ENCODE measurements around the gene GRAMD1A. TPM values are rescaled to one million over a fixed set of nuclear protein-coding genes. Genes with fewer than 3 reads are reported as not detected.

GRAMD1A gene
- polyA plus RNA-seq, 1 donor from 2014 or later = 19.0 TPM

GRCh38 chr19:35021596-35021995 lies 21.5 kb downstream of the GRAMD1A start:
- no peak overlapping the region for H3K4me3 ChIP-seq (ENCODE audit: low read length)

DNA sequence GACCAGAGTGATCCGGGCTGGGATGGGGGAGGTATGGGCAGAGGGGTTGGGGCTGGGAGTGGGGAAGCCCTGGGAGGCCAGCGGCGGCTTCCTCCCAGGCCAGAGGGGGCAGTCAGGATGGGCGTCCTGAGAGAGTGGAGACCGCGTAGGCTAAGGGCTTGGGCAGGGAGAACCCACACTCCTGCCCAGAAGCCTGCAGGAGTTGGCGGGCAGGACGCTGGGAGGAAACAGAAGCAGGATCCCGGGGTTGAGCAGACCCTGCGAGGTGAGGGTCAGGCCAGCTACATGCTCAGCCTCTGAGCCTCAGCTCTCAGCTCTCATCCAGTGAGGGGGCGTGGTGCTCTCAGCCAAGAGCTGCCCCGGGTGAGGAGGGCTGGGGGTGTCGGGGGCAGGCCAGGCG lies 22.3 kb downstream of the GRAMD1A start:
- Histone ChIP-seq H3K4me2 (ENCODE audit: low read length) (no peak overlapping the region), H3K27ac (ENCODE audit: low read length) (no peak overlapping the region), H3K79me2 (replicated peaks; ENCODE audit: insufficient read depth, low read length) (no peaks in the 10 kb centered on the region), H3K9me2 (ENCODE audit: insufficient read depth, low read length) (no peaks in the 10 kb centered on the region), H3K9ac (ENCODE audit: low read length) (no peak overlapping the region), H4K20me1 (ENCODE audit: insufficient read depth) (no peaks in the 10 kb centered on the region), H3K36me3 (ENCODE audit: insufficient read depth, low read length) (no peaks in the 10 kb centered on the region), H2AFZ (ENCODE audit: low read depth, low read length) (no peak overlapping the region), H3K4me3 (ENCODE audit: low read length) (no peak overlapping the region), H3K9me3 (ENCODE audit: low read length) (no peaks in the 10 kb centered on the region), H3F3A (ENCODE audit: insufficient read depth, low read length, poor library complexity, severe bottlenecking) (no peaks in the 10 kb centered on the region), H3K27me3 (ENCODE audit: insufficient read depth, low read depth, low read length) (no peaks in the 10 kb centered on the region)
- TF ChIP-seq, protein P1, sequence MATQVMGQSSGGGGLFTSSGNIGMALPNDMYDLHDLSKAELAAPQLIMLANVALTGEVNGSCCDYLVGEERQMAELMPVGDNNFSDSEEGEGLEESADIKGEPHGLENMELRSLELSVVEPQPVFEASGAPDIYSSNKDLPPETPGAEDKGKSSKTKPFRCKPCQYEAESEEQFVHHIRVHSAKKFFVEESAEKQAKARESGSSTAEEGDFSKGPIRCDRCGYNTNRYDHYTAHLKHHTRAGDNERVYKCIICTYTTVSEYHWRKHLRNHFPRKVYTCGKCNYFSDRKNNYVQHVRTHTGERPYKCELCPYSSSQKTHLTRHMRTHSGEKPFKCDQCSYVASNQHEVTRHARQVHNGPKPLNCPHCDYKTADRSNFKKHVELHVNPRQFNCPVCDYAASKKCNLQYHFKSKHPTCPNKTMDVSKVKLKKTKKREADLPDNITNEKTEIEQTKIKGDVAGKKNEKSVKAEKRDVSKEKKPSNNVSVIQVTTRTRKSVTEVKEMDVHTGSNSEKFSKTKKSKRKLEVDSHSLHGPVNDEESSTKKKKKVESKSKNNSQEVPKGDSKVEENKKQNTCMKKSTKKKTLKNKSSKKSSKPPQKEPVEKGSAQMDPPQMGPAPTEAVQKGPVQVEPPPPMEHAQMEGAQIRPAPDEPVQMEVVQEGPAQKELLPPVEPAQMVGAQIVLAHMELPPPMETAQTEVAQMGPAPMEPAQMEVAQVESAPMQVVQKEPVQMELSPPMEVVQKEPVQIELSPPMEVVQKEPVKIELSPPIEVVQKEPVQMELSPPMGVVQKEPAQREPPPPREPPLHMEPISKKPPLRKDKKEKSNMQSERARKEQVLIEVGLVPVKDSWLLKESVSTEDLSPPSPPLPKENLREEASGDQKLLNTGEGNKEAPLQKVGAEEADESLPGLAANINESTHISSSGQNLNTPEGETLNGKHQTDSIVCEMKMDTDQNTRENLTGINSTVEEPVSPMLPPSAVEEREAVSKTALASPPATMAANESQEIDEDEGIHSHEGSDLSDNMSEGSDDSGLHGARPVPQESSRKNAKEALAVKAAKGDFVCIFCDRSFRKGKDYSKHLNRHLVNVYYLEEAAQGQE (IDR thresholded peaks at IDR 0.05; ENCODE audit: borderline replicate concordance) = no peak
- no peak for TF ChIP-seq EZH2 (IDR thresholded peaks at IDR 0.05; ENCODE audit: borderline replicate concordance, insufficient read depth, low read length, poor library complexity, severe bottlenecking)
- TF ChIP-seq, protein P2, sequence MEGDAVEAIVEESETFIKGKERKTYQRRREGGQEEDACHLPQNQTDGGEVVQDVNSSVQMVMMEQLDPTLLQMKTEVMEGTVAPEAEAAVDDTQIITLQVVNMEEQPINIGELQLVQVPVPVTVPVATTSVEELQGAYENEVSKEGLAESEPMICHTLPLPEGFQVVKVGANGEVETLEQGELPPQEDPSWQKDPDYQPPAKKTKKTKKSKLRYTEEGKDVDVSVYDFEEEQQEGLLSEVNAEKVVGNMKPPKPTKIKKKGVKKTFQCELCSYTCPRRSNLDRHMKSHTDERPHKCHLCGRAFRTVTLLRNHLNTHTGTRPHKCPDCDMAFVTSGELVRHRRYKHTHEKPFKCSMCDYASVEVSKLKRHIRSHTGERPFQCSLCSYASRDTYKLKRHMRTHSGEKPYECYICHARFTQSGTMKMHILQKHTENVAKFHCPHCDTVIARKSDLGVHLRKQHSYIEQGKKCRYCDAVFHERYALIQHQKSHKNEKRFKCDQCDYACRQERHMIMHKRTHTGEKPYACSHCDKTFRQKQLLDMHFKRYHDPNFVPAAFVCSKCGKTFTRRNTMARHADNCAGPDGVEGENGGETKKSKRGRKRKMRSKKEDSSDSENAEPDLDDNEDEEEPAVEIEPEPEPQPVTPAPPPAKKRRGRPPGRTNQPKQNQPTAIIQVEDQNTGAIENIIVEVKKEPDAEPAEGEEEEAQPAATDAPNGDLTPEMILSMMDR (IDR thresholded peaks at IDR 0.05; ENCODE audit: poor library complexity, severe bottlenecking) = no peak
- no peak for TF ChIP-seq TAF1 (IDR thresholded peaks at IDR 0.05; ENCODE audit: low read depth)
- no peak for TF ChIP-seq EP300 (conservative IDR thresholded peaks at IDR 0.05; ENCODE audit: poor library complexity, severe bottlenecking)
- TF ChIP-seq SMC3 (conservative IDR thresholded peaks at IDR 0.05; ENCODE audit: poor library complexity) = no peak
- no peak for TF ChIP-seq MXI1 (conservative IDR thresholded peaks at IDR 0.05; ENCODE audit: poor library complexity, severe bottlenecking)
- TF ChIP-seq RAD21 (conservative IDR thresholded peaks at IDR 0.05) = no peak
- TF ChIP-seq POLR2AphosphoS5 (IDR thresholded peaks at IDR 0.05) = no peak

More at GRCh38 chr19:35021596-35021995, 21.5 kb downstream of the GRAMD1A start:
- H2AFZ ChIP-seq (ENCODE audit: low read depth, low read length) = no peak overlapping the region
- H3K27me3 ChIP-seq (ENCODE audit: insufficient read depth, low read depth, low read length) = no peaks in the 10 kb centered on the region
- H3K9me3 ChIP-seq (ENCODE audit: low read length) = no peaks in the 10 kb centered on the region
- H3K9me2 ChIP-seq (ENCODE audit: insufficient read depth, low read length) = no peaks in the 10 kb centered on the region
- no peaks in the 10 kb centered on the region for H3K79me2 ChIP-seq (replicated peaks; ENCODE audit: insufficient read depth, low read length)
- H3K9ac ChIP-seq (ENCODE audit: low read length) = no peak overlapping the region
- no peak overlapping the region for H3K27ac ChIP-seq (ENCODE audit: low read length)
- no peaks in the 10 kb centered on the region for H3F3A ChIP-seq (ENCODE audit: insufficient read depth, low read length, poor library complexity, severe bottlenecking)
- no peak overlapping the region for H3K4me2 ChIP-seq (ENCODE audit: low read length)
- H3K36me3 ChIP-seq (ENCODE audit: insufficient read depth, low read length) = no peaks in the 10 kb centered on the region
- TF ChIP-seq, protein P2 (IDR thresholded peaks at IDR 0.05; ENCODE audit: poor library complexity, severe bottlenecking) = no peak
- TF ChIP-seq MXI1 (conservative IDR thresholded peaks at IDR 0.05; ENCODE audit: poor library complexity, severe bottlenecking) (no peak), EZH2 (IDR thresholded peaks at IDR 0.05; ENCODE audit: borderline replicate concordance, insufficient read depth, low read length, poor library complexity, severe bottlenecking) (no peak), TAF1 (IDR thresholded peaks at IDR 0.05; ENCODE audit: low read depth) (no peak), POLR2AphosphoS5 (IDR thresholded peaks at IDR 0.05) (no peak), EP300 (conservative IDR thresholded peaks at IDR 0.05; ENCODE audit: poor library complexity, severe bottlenecking) (no peak), RAD21 (conservative IDR thresholded peaks at IDR 0.05) (no peak), SMC3 (conservative IDR thresholded peaks at IDR 0.05; ENCODE audit: poor library complexity) (no peak)
- TF ChIP-seq, protein P1 (IDR thresholded peaks at IDR 0.05; ENCODE audit: borderline replicate concordance) = no peak
- H4K20me1 ChIP-seq (ENCODE audit: insufficient read depth) = no peaks in the 10 kb centered on the region

All from neural cell (in vitro differentiated cells).